Measurements from ENCODE around the gene RPS6KA2. TPM values are rescaled to one million over a fixed set of nuclear protein-coding genes. Genes with fewer than 3 reads are reported as not detected.

The RPS6KA2 gene
- polyA plus RNA-seq, 1 experiment = 70.9 TPM

- no peak for DNase-seq (ENCODE audit: low read depth, low spot score)
- Histone ChIP-seq H3K4me3 (ENCODE audit: low read depth, low read length) (no peak overlapping the region), H3K27me3 (ENCODE audit: control insufficient read depth, insufficient read depth, low read length) (no peaks in the 10 kb centered on the region), H3K27ac (ENCODE audit: low read depth, low read length) (no peak overlapping the region), H3K9me3 (ENCODE audit: control insufficient read depth, insufficient read depth, low read length) (peaks cover 14% of the 10 kb centered on the region)
- ChIA-PET CTCF (interaction anchor here (0.7 kb wide), 1 partner anchor 251 kb away, joined by 3 read pairs; no protein-coding TSS in a partner anchor), POLR2A (no interaction called here)
- TF ChIP-seq CTCF (IDR thresholded peaks at IDR 0.05; ENCODE audit: low read depth, low read length) = no peak
These were observed 103.1 kb downstream of the RPS6KA2 start for GRCh38 chr6:166523782-166524559.

DNA sequence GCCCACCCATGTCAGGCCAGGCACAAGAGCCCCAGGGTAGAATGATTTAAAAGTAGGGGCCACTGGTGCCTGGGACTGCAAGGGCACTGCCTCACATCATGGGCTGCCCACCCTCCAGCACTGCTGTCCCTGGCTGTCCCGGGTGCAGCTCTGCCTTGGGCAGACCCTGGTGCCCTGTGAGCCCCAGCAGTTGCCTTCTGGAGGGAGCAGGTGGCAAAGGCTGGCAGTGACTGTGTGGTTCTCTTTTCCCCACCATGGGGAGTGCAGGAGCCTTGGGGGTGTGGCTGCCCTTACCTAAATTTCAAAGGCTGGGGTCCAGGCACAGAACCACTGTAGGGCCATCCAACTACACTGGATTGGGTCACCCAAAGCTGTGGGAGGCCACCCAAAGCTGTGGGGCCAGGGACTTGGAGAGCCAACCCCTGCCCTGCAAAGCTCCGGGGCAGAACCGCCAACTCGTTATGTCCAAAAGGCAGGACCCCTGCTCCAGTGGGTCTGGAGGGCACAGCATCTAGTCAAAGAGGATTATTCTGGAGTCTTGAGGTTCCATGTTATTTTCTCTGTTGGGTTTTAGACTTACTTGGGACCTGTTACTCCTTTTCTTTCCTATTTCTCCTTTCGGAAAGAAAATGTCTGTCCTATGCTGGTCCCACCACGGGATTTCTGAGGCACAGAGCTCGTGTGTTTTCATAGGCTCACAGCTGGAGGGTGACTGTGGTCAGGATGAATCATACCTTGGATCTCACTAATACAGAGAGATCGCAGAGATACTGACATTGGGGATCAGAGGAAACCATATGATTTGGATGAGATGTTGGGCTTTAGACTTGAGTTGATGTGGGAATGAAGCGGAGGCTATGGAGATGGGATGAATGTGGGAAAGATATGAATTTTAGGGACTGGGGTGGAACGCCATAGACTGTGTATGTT lies 105.9 kb downstream of the RPS6KA2 start:
- Histone ChIP-seq H3K27ac (ENCODE audit: low read depth, low read length) (no peak overlapping the region), H3K4me3 (ENCODE audit: low read depth, low read length) (no peak overlapping the region), H3K9me3 (ENCODE audit: control insufficient read depth, insufficient read depth, low read length) (peaks cover 21% of the 10 kb centered on the region), H3K27me3 (ENCODE audit: control insufficient read depth, insufficient read depth, low read length) (no peaks in the 10 kb centered on the region)
- ChIA-PET POLR2A (no interaction called here), CTCF (no interaction called here)
- no peak for TF ChIP-seq CTCF (IDR thresholded peaks at IDR 0.05; ENCODE audit: low read depth, low read length)
- no peak for DNase-seq (ENCODE audit: low read depth, low spot score)

- no peaks in the 10 kb centered on the region for H3K27me3 ChIP-seq (ENCODE audit: control insufficient read depth, insufficient read depth, low read length)
- peaks cover 12% of the 10 kb centered on the region; the same call in 1 of the 2 replicates for H3K9me3 ChIP-seq (ENCODE audit: control insufficient read depth, insufficient read depth, low read length)
- ChIA-PET CTCF (no interaction called here), POLR2A (no interaction called here)
- no peak for DNase-seq (ENCODE audit: low read depth, low spot score)
- TF ChIP-seq CTCF (IDR thresholded peaks at IDR 0.05; ENCODE audit: low read depth, low read length) = no peak
- H3K4me3 ChIP-seq (ENCODE audit: low read depth, low read length) = no peak overlapping the region
- H3K27ac ChIP-seq (ENCODE audit: low read depth, low read length) = no peak overlapping the region
These were observed 110.7 kb downstream of the RPS6KA2 start for GRCh38 chr6:166516251-166516884.

DNA sequence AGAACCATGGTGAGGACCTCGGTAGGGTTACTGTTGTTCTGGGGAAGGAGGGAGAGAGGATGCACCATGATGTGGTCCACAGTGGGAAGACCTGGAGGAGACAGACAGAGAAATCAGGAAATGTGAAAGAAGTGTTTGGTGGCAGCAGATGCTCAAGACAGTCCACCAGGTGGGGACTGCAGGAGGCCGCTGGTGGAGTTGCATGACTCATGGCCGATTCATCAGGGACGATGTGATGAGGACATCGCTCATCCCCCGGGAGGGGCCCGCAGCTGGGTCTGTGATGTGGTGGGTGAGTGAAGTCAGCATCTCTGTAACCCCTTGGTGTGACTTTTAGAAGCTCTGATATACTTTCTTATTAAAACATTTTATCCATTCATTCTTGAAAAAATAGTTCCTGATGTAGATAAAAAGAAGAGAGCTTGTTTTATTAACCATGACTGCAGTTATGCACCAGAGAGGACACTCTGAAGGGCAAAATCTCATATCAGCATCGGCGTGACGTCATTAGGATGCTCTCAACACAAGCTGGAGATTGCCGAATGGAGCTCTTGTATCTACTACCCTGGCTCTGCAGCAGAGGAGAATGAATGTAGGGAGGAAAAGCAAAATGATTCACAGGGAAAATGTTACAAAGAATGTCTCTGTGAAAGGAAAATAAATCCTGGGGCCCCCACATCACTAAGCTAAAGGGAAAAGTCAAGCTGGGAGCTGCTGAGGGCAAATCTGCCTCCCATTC lies 111.8 kb downstream of the RPS6KA2 start:
- ChIA-PET POLR2A (interaction anchor here (0.9 kb wide), 1 partner anchor 112 kb away, joined by 3 read pairs; the partner anchor contains the start of gene RPS6KA2), CTCF (interaction anchor here (0.7 to 1.5 kb wide), 5 partner anchors 10 to 112 kb away, joined by 3 to 4 read pairs (median 4); partner anchors contain the start of gene RPS6KA2)
- no peak overlapping the region for H3K4me3 ChIP-seq (ENCODE audit: low read depth, low read length)
- H3K27me3 ChIP-seq (ENCODE audit: control insufficient read depth, insufficient read depth, low read length) = no peaks in the 10 kb centered on the region
- peak; percentile 57 for TF ChIP-seq CTCF (IDR thresholded peaks at IDR 0.05; ENCODE audit: low read depth, low read length)
- peaks cover 7% of the 10 kb centered on the region; the same call in 1 of the 2 replicates for H3K9me3 ChIP-seq (ENCODE audit: control insufficient read depth, insufficient read depth, low read length)
- DNase-seq (ENCODE audit: low read depth, low spot score) = peak; percentile 61
- peak overlapping the region; percentile 52 for H3K27ac ChIP-seq (ENCODE audit: low read depth, low read length)

Data from AG04450 (cell line).